ENCODE data around the gene DKC1. TPM values are rescaled to one million over a fixed set of nuclear protein-coding genes. Genes with fewer than 3 reads are reported as not detected.

DKC1 gene
- total and polyA plus RNA-seq, 2 experiments from 2014 or later: 120 to 165 TPM

DNA sequence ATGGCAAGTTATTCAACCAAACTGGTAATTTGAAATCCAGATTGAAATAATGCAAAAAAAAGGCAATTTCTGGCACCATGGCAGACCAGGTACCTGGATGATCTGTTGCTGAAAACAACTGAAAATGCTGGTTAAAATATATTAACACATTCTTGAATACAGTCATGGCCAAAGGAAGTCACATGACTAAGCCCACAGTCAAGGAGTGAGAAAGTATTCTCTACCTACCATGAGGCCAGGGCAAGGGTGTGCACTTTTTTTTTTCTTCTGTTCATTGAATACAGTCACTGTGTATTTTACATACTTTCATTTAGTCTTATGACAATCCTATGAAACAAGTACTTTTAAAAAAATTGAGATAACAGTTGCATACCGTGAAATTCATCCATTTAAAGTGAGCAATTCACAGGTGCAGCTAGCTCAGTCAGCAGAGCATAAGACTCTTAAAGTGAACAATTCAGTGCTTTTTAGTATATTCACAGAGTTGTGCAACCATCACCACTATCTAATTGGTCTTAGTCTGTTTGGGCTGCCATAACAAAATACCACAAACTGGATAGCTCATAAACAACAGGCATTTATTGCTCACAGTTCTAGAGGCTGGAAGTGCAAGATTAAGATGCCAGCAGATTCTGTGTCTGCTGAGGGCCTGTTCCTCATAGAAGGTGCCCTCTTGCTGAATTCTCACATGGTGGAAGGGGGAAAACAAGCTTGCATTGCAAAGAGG, 47.4 kb downstream of the DKC1 start:
- Histone ChIP-seq H3K27me3 (ENCODE audit: insufficient read depth) (no peaks in the 10 kb centered on the region), H3K4me2 (no peak overlapping the region), H3K27ac (ENCODE audit: low read depth) (no peak overlapping the region), H4K20me1 (replicated peaks; ENCODE audit: insufficient read depth) (no peaks in the 10 kb centered on the region), H3K36me3 (ENCODE audit: insufficient read depth) (no peaks in the 10 kb centered on the region), H2AFZ (no peak overlapping the region), H3K9me2 (ENCODE audit: insufficient read depth) (no peaks in the 10 kb centered on the region), H3K4me3 (no peak overlapping the region), H3K4me1 (ENCODE audit: insufficient read depth) (peaks cover 35% of the 10 kb centered on the region), H3K79me2 (replicated peaks; ENCODE audit: insufficient read depth) (no peaks in the 10 kb centered on the region), H3F3A (replicated peaks; ENCODE audit: low read depth) (no peaks in the 10 kb centered on the region)
- Mint-ChIP-seq H3K27ac (no peak overlapping the region), H3K27me3 (ENCODE audit: insufficient read depth, low read depth, poor library complexity) (no peaks in the 10 kb centered on the region), H3K9me3 (peaks cover 22% of the 10 kb centered on the region; the same call in 2 of the 3 replicates), H3K4me1 (peaks cover 21% of the 10 kb centered on the region), H3K4me3 (no peak overlapping the region), H3K36me3 (ENCODE audit: low read depth) (peaks cover 12% of the 10 kb centered on the region; the same call in 2 of the 3 replicates)
- ATAC-seq (no peak), DNase-seq (ENCODE audit: low spot score) (no peak)
- no peak for TF ChIP-seq ZNF331 (CRISPR knock-in tag; IDR thresholded peaks at IDR 0.05; ENCODE audit: low read depth)
- TF ChIP-seq, protein P1, sequence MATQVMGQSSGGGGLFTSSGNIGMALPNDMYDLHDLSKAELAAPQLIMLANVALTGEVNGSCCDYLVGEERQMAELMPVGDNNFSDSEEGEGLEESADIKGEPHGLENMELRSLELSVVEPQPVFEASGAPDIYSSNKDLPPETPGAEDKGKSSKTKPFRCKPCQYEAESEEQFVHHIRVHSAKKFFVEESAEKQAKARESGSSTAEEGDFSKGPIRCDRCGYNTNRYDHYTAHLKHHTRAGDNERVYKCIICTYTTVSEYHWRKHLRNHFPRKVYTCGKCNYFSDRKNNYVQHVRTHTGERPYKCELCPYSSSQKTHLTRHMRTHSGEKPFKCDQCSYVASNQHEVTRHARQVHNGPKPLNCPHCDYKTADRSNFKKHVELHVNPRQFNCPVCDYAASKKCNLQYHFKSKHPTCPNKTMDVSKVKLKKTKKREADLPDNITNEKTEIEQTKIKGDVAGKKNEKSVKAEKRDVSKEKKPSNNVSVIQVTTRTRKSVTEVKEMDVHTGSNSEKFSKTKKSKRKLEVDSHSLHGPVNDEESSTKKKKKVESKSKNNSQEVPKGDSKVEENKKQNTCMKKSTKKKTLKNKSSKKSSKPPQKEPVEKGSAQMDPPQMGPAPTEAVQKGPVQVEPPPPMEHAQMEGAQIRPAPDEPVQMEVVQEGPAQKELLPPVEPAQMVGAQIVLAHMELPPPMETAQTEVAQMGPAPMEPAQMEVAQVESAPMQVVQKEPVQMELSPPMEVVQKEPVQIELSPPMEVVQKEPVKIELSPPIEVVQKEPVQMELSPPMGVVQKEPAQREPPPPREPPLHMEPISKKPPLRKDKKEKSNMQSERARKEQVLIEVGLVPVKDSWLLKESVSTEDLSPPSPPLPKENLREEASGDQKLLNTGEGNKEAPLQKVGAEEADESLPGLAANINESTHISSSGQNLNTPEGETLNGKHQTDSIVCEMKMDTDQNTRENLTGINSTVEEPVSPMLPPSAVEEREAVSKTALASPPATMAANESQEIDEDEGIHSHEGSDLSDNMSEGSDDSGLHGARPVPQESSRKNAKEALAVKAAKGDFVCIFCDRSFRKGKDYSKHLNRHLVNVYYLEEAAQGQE (IDR thresholded peaks at IDR 0.05; ENCODE audit: unreplicated experiment): no peak
- TF ChIP-seq, protein P2, sequence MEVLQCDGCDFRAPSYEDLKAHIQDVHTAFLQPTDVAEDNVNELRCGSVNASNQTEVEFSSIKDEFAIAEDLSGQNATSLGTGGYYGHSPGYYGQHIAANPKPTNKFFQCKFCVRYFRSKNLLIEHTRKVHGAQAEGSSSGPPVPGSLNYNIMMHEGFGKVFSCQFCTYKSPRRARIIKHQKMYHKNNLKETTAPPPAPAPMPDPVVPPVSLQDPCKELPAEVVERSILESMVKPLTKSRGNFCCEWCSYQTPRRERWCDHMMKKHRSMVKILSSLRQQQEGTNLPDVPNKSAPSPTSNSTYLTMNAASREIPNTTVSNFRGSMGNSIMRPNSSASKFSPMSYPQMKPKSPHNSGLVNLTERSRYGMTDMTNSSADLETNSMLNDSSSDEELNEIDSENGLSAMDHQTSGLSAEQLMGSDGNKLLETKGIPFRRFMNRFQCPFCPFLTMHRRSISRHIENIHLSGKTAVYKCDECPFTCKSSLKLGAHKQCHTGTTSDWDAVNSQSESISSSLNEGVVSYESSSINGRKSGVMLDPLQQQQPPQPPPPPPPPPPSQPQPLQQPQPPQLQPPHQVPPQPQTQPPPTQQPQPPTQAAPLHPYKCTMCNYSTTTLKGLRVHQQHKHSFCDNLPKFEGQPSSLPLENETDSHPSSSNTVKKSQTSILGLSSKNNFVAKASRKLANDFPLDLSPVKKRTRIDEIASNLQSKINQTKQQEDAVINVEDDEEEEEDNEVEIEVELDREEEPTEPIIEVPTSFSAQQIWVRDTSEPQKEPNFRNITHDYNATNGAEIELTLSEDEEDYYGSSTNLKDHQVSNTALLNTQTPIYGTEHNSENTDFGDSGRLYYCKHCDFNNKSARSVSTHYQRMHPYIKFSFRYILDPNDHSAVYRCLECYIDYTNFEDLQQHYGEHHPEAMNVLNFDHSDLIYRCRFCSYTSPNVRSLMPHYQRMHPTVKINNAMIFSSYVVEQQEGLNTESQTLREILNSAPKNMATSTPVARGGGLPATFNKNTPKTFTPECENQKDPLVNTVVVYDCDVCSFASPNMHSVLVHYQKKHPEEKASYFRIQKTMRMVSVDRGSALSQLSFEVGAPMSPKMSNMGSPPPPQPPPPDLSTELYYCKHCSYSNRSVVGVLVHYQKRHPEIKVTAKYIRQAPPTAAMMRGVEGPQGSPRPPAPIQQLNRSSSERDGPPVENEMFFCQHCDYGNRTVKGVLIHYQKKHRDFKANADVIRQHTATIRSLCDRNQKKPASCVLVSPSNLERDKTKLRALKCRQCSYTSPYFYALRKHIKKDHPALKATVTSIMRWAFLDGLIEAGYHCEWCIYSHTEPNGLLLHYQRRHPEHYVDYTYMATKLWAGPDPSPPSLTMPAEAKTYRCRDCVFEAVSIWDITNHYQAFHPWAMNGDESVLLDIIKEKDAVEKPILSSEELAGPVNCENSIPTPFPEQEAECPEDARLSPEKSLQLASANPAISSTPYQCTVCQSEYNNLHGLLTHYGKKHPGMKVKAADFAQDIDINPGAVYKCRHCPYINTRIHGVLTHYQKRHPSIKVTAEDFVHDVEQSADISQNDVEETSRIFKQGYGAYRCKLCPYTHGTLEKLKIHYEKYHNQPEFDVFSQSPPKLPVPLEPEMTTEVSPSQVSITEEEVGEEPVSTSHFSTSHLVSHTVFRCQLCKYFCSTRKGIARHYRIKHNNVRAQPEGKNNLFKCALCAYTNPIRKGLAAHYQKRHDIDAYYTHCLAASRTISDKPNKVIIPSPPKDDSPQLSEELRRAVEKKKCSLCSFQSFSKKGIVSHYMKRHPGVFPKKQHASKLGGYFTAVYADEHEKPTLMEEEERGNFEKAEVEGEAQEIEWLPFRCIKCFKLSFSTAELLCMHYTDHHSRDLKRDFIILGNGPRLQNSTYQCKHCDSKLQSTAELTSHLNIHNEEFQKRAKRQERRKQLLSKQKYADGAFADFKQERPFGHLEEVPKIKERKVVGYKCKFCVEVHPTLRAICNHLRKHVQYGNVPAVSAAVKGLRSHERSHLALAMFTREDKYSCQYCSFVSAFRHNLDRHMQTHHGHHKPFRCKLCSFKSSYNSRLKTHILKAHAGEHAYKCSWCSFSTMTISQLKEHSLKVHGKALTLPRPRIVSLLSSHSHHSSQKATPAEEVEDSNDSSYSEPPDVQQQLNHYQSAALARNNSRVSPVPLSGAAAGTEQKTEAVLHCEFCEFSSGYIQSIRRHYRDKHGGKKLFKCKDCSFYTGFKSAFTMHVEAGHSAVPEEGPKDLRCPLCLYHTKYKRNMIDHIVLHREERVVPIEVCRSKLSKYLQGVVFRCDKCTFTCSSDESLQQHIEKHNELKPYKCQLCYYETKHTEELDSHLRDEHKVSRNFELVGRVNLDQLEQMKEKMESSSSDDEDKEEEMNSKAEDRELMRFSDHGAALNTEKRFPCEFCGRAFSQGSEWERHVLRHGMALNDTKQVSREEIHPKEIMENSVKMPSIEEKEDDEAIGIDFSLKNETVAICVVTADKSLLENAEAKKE (CRISPR knock-in tag; IDR thresholded peaks at IDR 0.05): no peak
- no peak for TF ChIP-seq NANOG (IDR thresholded peaks at IDR 0.05; ENCODE audit: borderline replicate concordance)
- TF ChIP-seq CREB1 (CRISPR knock-in tag; IDR thresholded peaks at IDR 0.05; ENCODE audit: low read depth): no peak
- TF ChIP-seq ZNF114 (CRISPR knock-in tag; IDR thresholded peaks at IDR 0.05): no peak
- TF ChIP-seq, protein P3, sequence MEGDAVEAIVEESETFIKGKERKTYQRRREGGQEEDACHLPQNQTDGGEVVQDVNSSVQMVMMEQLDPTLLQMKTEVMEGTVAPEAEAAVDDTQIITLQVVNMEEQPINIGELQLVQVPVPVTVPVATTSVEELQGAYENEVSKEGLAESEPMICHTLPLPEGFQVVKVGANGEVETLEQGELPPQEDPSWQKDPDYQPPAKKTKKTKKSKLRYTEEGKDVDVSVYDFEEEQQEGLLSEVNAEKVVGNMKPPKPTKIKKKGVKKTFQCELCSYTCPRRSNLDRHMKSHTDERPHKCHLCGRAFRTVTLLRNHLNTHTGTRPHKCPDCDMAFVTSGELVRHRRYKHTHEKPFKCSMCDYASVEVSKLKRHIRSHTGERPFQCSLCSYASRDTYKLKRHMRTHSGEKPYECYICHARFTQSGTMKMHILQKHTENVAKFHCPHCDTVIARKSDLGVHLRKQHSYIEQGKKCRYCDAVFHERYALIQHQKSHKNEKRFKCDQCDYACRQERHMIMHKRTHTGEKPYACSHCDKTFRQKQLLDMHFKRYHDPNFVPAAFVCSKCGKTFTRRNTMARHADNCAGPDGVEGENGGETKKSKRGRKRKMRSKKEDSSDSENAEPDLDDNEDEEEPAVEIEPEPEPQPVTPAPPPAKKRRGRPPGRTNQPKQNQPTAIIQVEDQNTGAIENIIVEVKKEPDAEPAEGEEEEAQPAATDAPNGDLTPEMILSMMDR (conservative IDR thresholded peaks at IDR 0.05; ENCODE audit: low read depth in 2 of 2): no peak
- TF ChIP-seq STAT1 (IDR thresholded peaks at IDR 0.05; ENCODE audit: unreplicated experiment): no peak

All from GM23338 (cell line).